Smooth muscle cell (in vitro differentiated cells): ENCODE data around the gene ME3. TPM values are rescaled to one million over a fixed set of nuclear protein-coding genes. Genes with fewer than 3 reads are reported as not detected.

Experiments used
- DNase-seq: peaks from one replicate; lab custom pipeline; 2025; ENCODE audit not compliant: unreplicated experiment; lab: John Stamatoyannopoulos, UW
- H2AFZ ChIP-seq: fragments of 200-600 bp; sonication (generic); 2 replicates; pipeline ENCODE4 v1.6.0; 2016; ENCODE audit warnings: antibody characterized with exemption, low read depth, mild to moderate bottlenecking
- H3F3A ChIP-seq: fragments of 200-600 bp; sonication (generic); 2 replicates; pipeline ENCODE4 v1.6.0; 2017; ENCODE audit warnings: antibody characterized with exemption, low read depth
- H3K27ac ChIP-seq: fragments of 200-600 bp; sonication (generic); 2 replicates; pipeline ENCODE4 v1.5.1; 2016; ENCODE audit warnings: low read depth, mild to moderate bottlenecking
- H3K27me3 ChIP-seq: fragments of 200-600 bp; sonication (generic); 2 replicates; pipeline ENCODE4 v1.6.1; 2016; ENCODE audit warnings: low read depth, mild to moderate bottlenecking
- H3K36me3 ChIP-seq: fragments of 200-600 bp; sonication (generic); 2 replicates; pipeline ENCODE4 v1.5.1; 2016; ENCODE audit warnings: low read depth
- H3K4me1 ChIP-seq: fragments of 200-600 bp; sonication (generic); 2 replicates; pipeline ENCODE4 v1.5.1; 2016; ENCODE audit warnings: low read depth
- H3K4me2 ChIP-seq: fragments of 200-600 bp; sonication (generic); 2 replicates; pipeline ENCODE4 v1.6.0; 2016; ENCODE audit warnings: mild to moderate bottlenecking
- H3K4me3 ChIP-seq: fragments of 200-600 bp; sonication (generic); 2 replicates; pipeline ENCODE4 v1.5.1; 2016; ENCODE audit warnings: mild to moderate bottlenecking
- H3K79me2 ChIP-seq: fragments of 200-600 bp; sonication (generic); 2 replicates; pipeline ENCODE4 v1.6.0; 2016; ENCODE audit warnings: low read depth, mild to moderate bottlenecking
- H3K9ac ChIP-seq: fragments of 200-600 bp; sonication (generic); 2 replicates; pipeline ENCODE4 v1.6.0; 2016; ENCODE audit warnings: low read depth
- H3K9me3 ChIP-seq: fragments of 200-600 bp; sonication (generic); replicated peaks from 2 replicates; pipeline ENCODE4 v1.5.1; 2016; ENCODE audit warnings: low read depth
- H4K20me1 ChIP-seq: fragments of 200-600 bp; sonication (generic); 2 replicates; pipeline ENCODE4 v1.6.0; 2016; ENCODE audit warnings: low read depth
- CTCF ChIP-seq: fragments of 200-600 bp; sonication (generic); IDR thresholded peaks from 2 replicates; pipeline ENCODE4 v1.5.1; 2017; ENCODE audit warnings: borderline replicate concordance, mild to moderate bottlenecking, antibody characterized with exemption; ENCODE audit not compliant: insufficient read depth, poor library complexity, severe bottlenecking
- WGBS: methylation state at CpG from one replicate; pipeline ENCODE4 v1.1.7; 2016; ENCODE audit warnings: low lambda C conversion rate; 5-methylcytosine and 5-hydroxymethylcytosine counted together
- polyA plus RNA-seq: library from polyadenylated mRNA; unstranded; fragments of >200 nt; fragmentation: Nextera tagmentation; extraction: Ambion mirVana; gene quantifications from 2 replicates; pipeline ENCODE4 v1.2.1, GENCODE V29; 2016
- total RNA-seq: library from RNA; depleted of rRNA; stranded (reverse); fragments of >200 nt; gene quantifications from 2 replicates; pipeline ENCODE4 v1.2.3, GENCODE V29; 2014

Gene ME3
- total and polyA plus RNA-seq, 2 experiments from 2014 or later = 4.2 to 8.4 TPM

GRCh38 chr11:86397351-86397750 is 275.1 kb downstream of the ME3 start:
- Histone ChIP-seq H3K9me3 (no peaks in the 10 kb centered on the region), H3F3A (peaks cover 7% of the 10 kb centered on the region), H3K4me2 (no peak overlapping the region), H3K36me3 (no peaks in the 10 kb centered on the region), H3K79me2 (no peaks in the 10 kb centered on the region), H3K27me3 (no peaks in the 10 kb centered on the region), H3K4me1 (peaks cover 11% of the 10 kb centered on the region), H3K4me3 (no peak overlapping the region), H3K9ac (no peak overlapping the region), H2AFZ (no peak overlapping the region), H4K20me1 (no peaks in the 10 kb centered on the region), H3K27ac (no peak overlapping the region)
- TF ChIP-seq CTCF = no peak
- no peak for DNase-seq

GRCh38 chr11:86396396-86396795 is 276.0 kb downstream of the ME3 start:
- H2AFZ ChIP-seq = no peak overlapping the region
- H3K4me2 ChIP-seq = peak overlapping the region; percentile 43
- no peaks in the 10 kb centered on the region for H3K9me3 ChIP-seq
- no peaks in the 10 kb centered on the region for H3K27me3 ChIP-seq
- H3K9ac ChIP-seq = no peak overlapping the region
- peak overlapping the region; percentile 71 for H3K27ac ChIP-seq
- H3K36me3 ChIP-seq = no peaks in the 10 kb centered on the region
- 28% methylated on average over 2 of the region's 2 CpGs for WGBS
- H3F3A ChIP-seq = peaks cover 7% of the 10 kb centered on the region
- peaks cover 11% of the 10 kb centered on the region for H3K4me1 ChIP-seq
- TF ChIP-seq CTCF = no peak
- H3K79me2 ChIP-seq = no peaks in the 10 kb centered on the region
- no peak for DNase-seq
- H4K20me1 ChIP-seq = no peaks in the 10 kb centered on the region
- H3K4me3 ChIP-seq = no peak overlapping the region

- Histone ChIP-seq H3K4me2 (peak overlapping the region; percentile 60), H3K27me3 (no peaks in the 10 kb centered on the region), H3K9me3 (no peaks in the 10 kb centered on the region), H3F3A (peaks cover 7% of the 10 kb centered on the region), H3K27ac (peak overlapping the region; percentile 71), H4K20me1 (no peaks in the 10 kb centered on the region), H3K4me1 (peaks cover 11% of the 10 kb centered on the region), H3K9ac (no peak overlapping the region), H3K79me2 (no peaks in the 10 kb centered on the region), H2AFZ (peak overlapping the region; percentile 83), H3K36me3 (no peaks in the 10 kb centered on the region), H3K4me3 (no peak overlapping the region)
- WGBS = 24% methylated on average over 6 of the region's 6 CpGs
- TF ChIP-seq CTCF = no peak
- no peak for DNase-seq
These were observed 277.3 kb downstream of the ME3 start for GRCh38 chr11:86395061-86395551.

Other genes with a start within 250 kb of the ME3 start
- gene PRSS23, start 127.9 kb upstream of the ME3 start, total RNA-seq = 123 and 132 TPM in 2 replicates
- 156 and 223 TPM in 2 replicates for gene PRSS23, start 127.9 kb upstream of the ME3 start, polyA plus RNA-seq